Pancreas (tissue), 10 donors: ENCODE measurements around the gene METTL24. TPM values are rescaled to one million over a fixed set of nuclear protein-coding genes. Genes with fewer than 3 reads are reported as not detected.

Source experiments
- ATAC-seq, 4 donors: fragments of 200-7000 bp; cut with Tn5 transposase; one replicate each; pipeline versions ENCODE4 v1.8.0 to v1.9.1; 2020; ENCODE audit warnings: mild to moderate bottlenecking in 4 of 4, moderate library complexity in 4 of 4
- DNase-seq, 6 donors: peaks; one replicate each; pipeline ENCODE4 v3.0.0-alpha.2; 2020
- FAIRE-seq: peaks from 2 replicates; lab custom pipeline; 2012; peaks lifted over from hg19 to GRCh38; lab: Jason Lieb, UNC
- H3K27ac ChIP-seq, 4 donors: fragments of 200-600 bp; sonication (generic); 1 replicate in 3 of 4; 2 replicates in 1 of 4; pipeline versions ENCODE4 v1.5.0 to v1.8.0; 2020
- H3K27me3 ChIP-seq, 4 donors: fragments of 200-600 bp; one replicate each; pipeline ENCODE4 v1.8.0; 2021
- H3K36me3 ChIP-seq, 3 donors: fragments of 200-600 bp; sonication (generic) in 1 of 3; one replicate each; pipeline versions ENCODE4 v1.5.0 to v1.8.0; 2020 to 2021
- H3K4me1 ChIP-seq, 3 donors: fragments of 200-600 bp; one replicate each; pipeline ENCODE4 v1.8.0; 2021
- H3K4me3 ChIP-seq, 4 donors: fragments of 200-600 bp; sonication (generic) in 2 of 4; one replicate each; pipeline versions ENCODE4 v1.5.0 to v1.8.0; 2020 to 2021
- H3K9me3 ChIP-seq, 4 donors: fragments of 200-600 bp; one replicate each; pipeline ENCODE4 v1.8.0; 2021
- WGBS, 2 donors: extraction: QIAGEN DNeasy Blood & Tissue Kit; methylation state at CpG; one replicate each; pipeline ENCODE4 v1.1.7; 2013; 5-methylcytosine and 5-hydroxymethylcytosine counted together
- intact Hi-C, 3 donors: fragments of 100-400 bp; cut with DNase I; formaldehyde crosslinking; loops; one replicate each; pipeline versions ENCODE4 v1.11.1 to v1.14.2; 2022
- polyA plus RNA-seq, 2 donors: library from polyadenylated mRNA; stranded (reverse); fragments of 200-250 nt; gene quantifications; one replicate each; pipeline ENCODE4 v1.2.3, GENCODE V29; 2013
- total RNA-seq, 6 donors: library from RNA; stranded (reverse); fragmentation: NEBNext Ultra II Directional in 4 of 6; extraction: Animal tissue kit (Norgen Biotek cat#: 25700) in 4 of 6; gene quantifications; one replicate each; pipeline versions ENCODE4 v1.2.1 to v1.2.4, GENCODE V29; 2021 to 2023
- TF ChIP-seq, protein P1 (sequence below), 4 donors: fragments of 200-600 bp; sonication (generic) in 3 of 4; IDR thresholded peaks; one replicate each; pipeline versions ENCODE4 v1.5.0 to v1.8.0; 2021; ENCODE audit warnings: antibody characterized with exemption in 4 of 4
- donor health status: healthy with polysubstance abuse.
- donor health status: DM: no; HTN: no; CAD: no; lungs with moderate emphysema.
- donor health status: DM: no; HTN: no; CAD: no.
- donor health status: control.
- donor health status: control.
- donor health status: Bipolar disorder and iron deficiency.
- donor health status: DM: yes; HTN: yes; CAD: no.
- donor health status: DM: no; HTN: no; CAD: no.
- donor health status: DM: no; HTN: no; CAD: no.
- donor health status: DM: yes; HTN: yes; CAD: no.

The METTL24 gene
- total and polyA plus RNA-seq, 8 donors = 0.34 to 4.4 (median 1.4) TPM

DNA sequence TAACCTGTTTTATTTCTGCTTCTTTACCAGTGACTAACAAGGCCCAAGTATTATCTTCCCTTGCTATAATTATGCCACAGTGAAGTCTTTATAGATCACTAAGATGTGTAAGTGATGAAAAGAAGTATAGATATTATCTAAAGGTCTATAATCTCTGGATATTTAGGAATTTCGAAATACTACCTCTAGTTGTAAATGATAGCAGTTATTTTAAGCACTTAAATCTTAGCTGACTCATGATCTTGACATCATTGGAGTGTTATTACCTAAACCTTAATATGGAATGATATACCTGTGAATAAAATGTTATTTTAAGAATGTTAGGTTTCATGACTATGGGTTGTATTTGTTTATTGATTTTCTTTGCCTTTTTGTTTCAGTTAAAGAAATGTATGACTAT is 146.4 kb downstream of the METTL24 start:
- Histone ChIP-seq H3K9me3 (no peaks in the 10 kb centered on the region), H3K4me1 (no peaks in the 10 kb centered on the region), H3K4me3 (no peak overlapping the region), H3K36me3 (peaks cover 3 to 35% (median 7%) of the 10 kb centered on the region in 3 donors), H3K27me3 (no peaks in the 10 kb centered on the region), H3K27ac (no peak overlapping the region)
- no peak for ATAC-seq
- TF ChIP-seq, protein P1, sequence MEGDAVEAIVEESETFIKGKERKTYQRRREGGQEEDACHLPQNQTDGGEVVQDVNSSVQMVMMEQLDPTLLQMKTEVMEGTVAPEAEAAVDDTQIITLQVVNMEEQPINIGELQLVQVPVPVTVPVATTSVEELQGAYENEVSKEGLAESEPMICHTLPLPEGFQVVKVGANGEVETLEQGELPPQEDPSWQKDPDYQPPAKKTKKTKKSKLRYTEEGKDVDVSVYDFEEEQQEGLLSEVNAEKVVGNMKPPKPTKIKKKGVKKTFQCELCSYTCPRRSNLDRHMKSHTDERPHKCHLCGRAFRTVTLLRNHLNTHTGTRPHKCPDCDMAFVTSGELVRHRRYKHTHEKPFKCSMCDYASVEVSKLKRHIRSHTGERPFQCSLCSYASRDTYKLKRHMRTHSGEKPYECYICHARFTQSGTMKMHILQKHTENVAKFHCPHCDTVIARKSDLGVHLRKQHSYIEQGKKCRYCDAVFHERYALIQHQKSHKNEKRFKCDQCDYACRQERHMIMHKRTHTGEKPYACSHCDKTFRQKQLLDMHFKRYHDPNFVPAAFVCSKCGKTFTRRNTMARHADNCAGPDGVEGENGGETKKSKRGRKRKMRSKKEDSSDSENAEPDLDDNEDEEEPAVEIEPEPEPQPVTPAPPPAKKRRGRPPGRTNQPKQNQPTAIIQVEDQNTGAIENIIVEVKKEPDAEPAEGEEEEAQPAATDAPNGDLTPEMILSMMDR (IDR thresholded peaks at IDR 0.05) = no peak
- peak; percentile 13 for FAIRE-seq
- WGBS, 2 donors = 83 to 94% methylated on average over 1 of the region's 1 CpG
- intact Hi-C loops = no loop called here
- no peak for DNase-seq

DNA sequence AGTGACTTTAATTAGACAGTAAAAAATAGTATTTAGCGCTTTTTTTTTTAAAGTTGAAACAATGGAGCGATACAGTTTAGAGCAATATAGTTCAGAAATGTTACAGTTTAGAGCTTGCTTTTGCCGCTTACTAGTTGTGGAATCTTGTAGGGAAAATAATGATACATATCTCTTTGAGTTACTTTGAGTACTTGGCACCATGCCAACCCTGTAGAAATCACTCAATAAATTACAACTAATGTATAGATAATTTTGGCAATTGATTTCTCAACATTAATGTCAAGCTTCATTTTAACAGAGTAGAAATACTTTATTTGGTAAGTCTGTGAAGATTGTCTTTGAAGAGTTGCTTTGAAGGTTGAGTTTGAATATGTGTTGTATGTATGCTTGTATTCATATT is 150.5 kb downstream of the METTL24 start:
- H3K9me3 ChIP-seq = no peaks in the 10 kb centered on the region
- H3K4me3 ChIP-seq = no peak overlapping the region
- intact Hi-C loops = no loop called here
- TF ChIP-seq, protein P1 (IDR thresholded peaks at IDR 0.05) = no peak
- no peak for DNase-seq
- FAIRE-seq = no peak
- no peaks in the 10 kb centered on the region for H3K27me3 ChIP-seq
- no peaks in the 10 kb centered on the region for H3K4me1 ChIP-seq
- peaks cover 0 to 11% (median 3%) of the 10 kb centered on the region in 3 donors for H3K36me3 ChIP-seq
- WGBS, 2 donors = 98% methylated on average over 3 of the region's 3 CpGs
- no peak for ATAC-seq
- no peak overlapping the region for H3K27ac ChIP-seq

DNA sequence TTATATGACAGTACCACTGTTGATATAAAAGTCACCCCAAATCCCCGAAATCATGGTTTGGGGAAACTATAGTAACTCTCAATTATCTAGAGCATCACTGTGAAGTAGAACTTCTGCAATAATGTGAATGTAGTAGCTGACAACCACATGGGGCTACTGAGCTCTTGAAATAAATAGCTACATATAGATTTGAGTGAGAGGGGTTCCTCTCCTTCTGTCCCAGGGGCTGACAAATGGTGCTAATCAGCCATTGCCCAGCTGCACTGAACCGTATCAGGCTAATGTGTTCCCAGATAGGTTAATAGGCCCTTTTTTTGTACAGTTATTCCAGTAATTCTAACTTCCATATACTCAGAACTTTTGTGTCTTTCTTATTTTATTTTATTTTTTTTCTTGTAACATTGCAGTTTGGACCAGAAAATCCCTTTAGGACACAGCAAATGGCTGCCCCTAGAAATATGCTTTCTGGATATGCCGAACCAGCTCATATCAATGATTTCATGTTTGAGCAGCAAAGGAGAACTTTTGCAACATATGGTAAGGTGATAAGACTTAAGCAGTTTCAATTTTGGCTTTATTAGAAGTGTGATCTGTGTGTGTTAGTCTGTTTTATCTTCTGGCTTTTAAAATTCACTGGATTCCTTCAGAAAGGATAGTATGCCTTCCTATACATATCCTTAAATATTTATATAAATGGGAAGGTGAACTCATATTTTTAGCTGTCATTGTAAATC is 156.8 kb downstream of the METTL24 start:
- FAIRE-seq = no peak
- TF ChIP-seq, protein P1 (IDR thresholded peaks at IDR 0.05) = no peak
- DNase-seq = no peak
- Histone ChIP-seq H3K4me1 (peaks cover 0 to 14% (median 7%) of the 10 kb centered on the region in 3 donors), H3K4me3 (no peak overlapping the region), H3K36me3 (no peaks in the 10 kb centered on the region), H3K27ac (no peak overlapping the region), H3K9me3 (no peaks in the 10 kb centered on the region), H3K27me3 (no peaks in the 10 kb centered on the region)
- peak in 3 of 4 donors; percentile 40 to 54 (median 46) for ATAC-seq
- 55 to 57% methylated on average over 3 of the region's 3 CpGs for WGBS, 2 donors
- intact Hi-C loops = no loop called here

- Histone ChIP-seq H3K36me3 (no peaks in the 10 kb centered on the region), H3K27me3 (no peaks in the 10 kb centered on the region), H3K4me1 (peaks cover 0 to 14% (median 7%) of the 10 kb centered on the region in 3 donors), H3K9me3 (no peaks in the 10 kb centered on the region), H3K27ac (no peak overlapping the region), H3K4me3 (no peak overlapping the region)
- FAIRE-seq (peak; percentile 29), DNase-seq (no peak), ATAC-seq (no peak)
- WGBS, 2 donors = 96 to 97% methylated on average over 3 of the region's 3 CpGs
- TF ChIP-seq, protein P1 (IDR thresholded peaks at IDR 0.05) = no peak
- intact Hi-C loops = no loop called here
These were observed 159.6 kb downstream of the METTL24 start for GRCh38 chr6:110198561-110198960.

DNA sequence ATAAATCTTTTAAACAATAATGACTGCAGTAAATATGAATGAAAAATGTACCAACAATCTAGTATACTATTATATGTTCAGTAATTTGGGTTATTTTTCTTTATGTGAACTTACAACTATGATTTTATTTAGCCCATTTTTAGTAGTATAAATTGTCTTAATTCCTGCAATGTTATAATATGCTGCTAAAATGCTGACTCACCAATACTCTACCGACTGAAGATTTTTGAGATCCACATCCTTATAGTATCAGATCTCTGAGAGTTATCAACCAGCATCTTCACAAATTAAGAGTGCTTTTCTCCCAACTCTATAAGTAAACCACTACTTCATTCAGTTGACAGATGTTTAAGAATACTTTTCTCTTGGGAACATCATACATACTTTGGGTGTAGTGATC is 161.3 kb downstream of the METTL24 start:
- no peaks in the 10 kb centered on the region for H3K9me3 ChIP-seq
- intact Hi-C loops = no loop called here
- 90 to 94% methylated on average over 1 of the region's 1 CpG for WGBS, 2 donors
- H3K4me3 ChIP-seq = no peak overlapping the region
- DNase-seq = no peak
- no peaks in the 10 kb centered on the region for H3K36me3 ChIP-seq
- H3K27ac ChIP-seq = no peak overlapping the region
- TF ChIP-seq, protein P1 (IDR thresholded peaks at IDR 0.05) = no peak
- peaks cover 0 to 10% (median 7%) of the 10 kb centered on the region in 3 donors for H3K4me1 ChIP-seq
- H3K27me3 ChIP-seq = no peaks in the 10 kb centered on the region
- FAIRE-seq = peak; percentile 26
- no peak for ATAC-seq
